ENCODE data around the gene TAB2.

TAB2 gene

GRCh38 chr6:149317644-149318571 lies at the start of gene TAB2:
Gene TAB2 (plus strand): TSS chr6:149317712. CDS start chr6:149369998, 52,286 bp downstream.
- DNase-seq (ENCODE audit: extremely low read depth, low read depth) = no peak
- no peak for TF ChIP-seq CTCF (IDR thresholded peaks at IDR 0.05; ENCODE audit: low read depth, low read length, missing control alignments)

GRCh38 chr6:149268146-149268545 lies 49.4 kb upstream of the TAB2 start:
- DNase-seq (ENCODE audit: extremely low read depth, low read depth) = no peak
- no peak for TF ChIP-seq CTCF (IDR thresholded peaks at IDR 0.05; ENCODE audit: low read depth, low read length, missing control alignments)
- no peak overlapping the region for H3K4me3 ChIP-seq (replicated peaks; ENCODE audit: low read depth, low read length)

More at GRCh38 chr6:149317644-149318571, at the start of gene TAB2:
- H3K4me3 ChIP-seq (replicated peaks; ENCODE audit: low read depth, low read length) = peak within 1 kb of the TSS; percentile 69

GRCh38 chr6:149268768-149269167 lies 48.7 kb upstream of the TAB2 start:
- no peak for DNase-seq (ENCODE audit: extremely low read depth, low read depth)
- no peak overlapping the region for H3K4me3 ChIP-seq (replicated peaks; ENCODE audit: low read depth, low read length)
- TF ChIP-seq CTCF (IDR thresholded peaks at IDR 0.05; ENCODE audit: low read depth, low read length, missing control alignments) = no peak

- no peak for TF ChIP-seq CTCF (IDR thresholded peaks at IDR 0.05; ENCODE audit: low read depth, low read length, missing control alignments)
- H3K4me3 ChIP-seq (replicated peaks; ENCODE audit: low read depth, low read length) = no peak overlapping the region
- DNase-seq (ENCODE audit: extremely low read depth, low read depth) = no peak
These were observed 46.9 kb upstream of the TAB2 start for GRCh38 chr6:149270616-149271015.

- DNase-seq (ENCODE audit: extremely low read depth, low read depth) = no peak
- TF ChIP-seq CTCF (IDR thresholded peaks at IDR 0.05; ENCODE audit: low read depth, low read length, missing control alignments) = no peak
- H3K4me3 ChIP-seq (replicated peaks; ENCODE audit: low read depth, low read length) = no peak overlapping the region
These were observed 45.9 kb upstream of the TAB2 start for GRCh38 chr6:149271348-149272340.

GRCh38 chr6:149273318-149273717 lies 44.2 kb upstream of the TAB2 start:
- H3K4me3 ChIP-seq (replicated peaks; ENCODE audit: low read depth, low read length) = no peak overlapping the region
- no peak for TF ChIP-seq CTCF (IDR thresholded peaks at IDR 0.05; ENCODE audit: low read depth, low read length, missing control alignments)
- DNase-seq (ENCODE audit: extremely low read depth, low read depth) = no peak
